Glutamatergic neuron (in vitro differentiated cells): ENCODE measurements around the gene GPRASP2. TPM values are rescaled to one million over a fixed set of nuclear protein-coding genes. Genes with fewer than 3 reads are reported as not detected.

Experiments used
- DNase-seq: peaks from one replicate; pipeline ENCODE4 v3.0.0; 2022
- H3K27ac Mint-ChIP-seq: one replicate; pipeline ENCODE4 v1.8.0; 2020; ENCODE audit warnings: mild to moderate bottlenecking, mixed read lengths, inconsistent platforms; ENCODE audit not compliant: unreplicated experiment
- H3K27me3 Mint-ChIP-seq: one replicate; pipeline ENCODE4 v1.8.0; 2020; ENCODE audit warnings: mild to moderate bottlenecking, moderate library complexity, mixed read lengths, inconsistent platforms; ENCODE audit not compliant: unreplicated experiment
- H3K36me3 Mint-ChIP-seq: one replicate; pipeline ENCODE4 v1.8.0; 2020; ENCODE audit warnings: mild to moderate bottlenecking, mixed read lengths, inconsistent platforms; ENCODE audit not compliant: unreplicated experiment
- H3K4me1 Mint-ChIP-seq: one replicate; pipeline ENCODE4 v1.8.0; 2020; ENCODE audit warnings: mild to moderate bottlenecking, low read depth, mixed read lengths, inconsistent platforms; ENCODE audit not compliant: unreplicated experiment
- H3K4me3 Mint-ChIP-seq: one replicate; pipeline ENCODE4 v1.8.0; 2020; ENCODE audit warnings: mild to moderate bottlenecking, mixed read lengths, inconsistent platforms; ENCODE audit not compliant: unreplicated experiment
- H3K9me3 Mint-ChIP-seq: one replicate; pipeline ENCODE4 v1.8.0; 2020; ENCODE audit warnings: mild to moderate bottlenecking, moderate library complexity, mixed read lengths, inconsistent platforms; ENCODE audit not compliant: unreplicated experiment
- CTCF ChIP-seq: fragments of 200-600 bp; sonication (generic); IDR thresholded peaks from one replicate; pipeline ENCODE4 v1.5.0; 2021; ENCODE audit not compliant: partially characterized antibody, unreplicated experiment
- total RNA-seq: library from RNA; stranded (reverse); fragmentation: NEBNext Ultra II Directional; extraction: Animal tissue kit (Norgen Biotek cat#: 25700); gene quantifications from one replicate; pipeline ENCODE4 v1.2.1, GENCODE V29; 2021; ENCODE audit not compliant: unreplicated experiment

GPRASP2 gene
- total RNA-seq, 1 donor from 2014 or later: 24.6 TPM

GRCh38 chrX:102739657-102740056 lies 27.4 kb downstream of the GPRASP2 start:
- no peak for DNase-seq
- TF ChIP-seq CTCF: no peak
- no peaks in the 10 kb centered on the region for H3K9me3 Mint-ChIP-seq
- peaks cover 5% of the 10 kb centered on the region for H3K4me1 Mint-ChIP-seq
- H3K4me3 Mint-ChIP-seq: no peak overlapping the region
- H3K36me3 Mint-ChIP-seq: no peaks in the 10 kb centered on the region
- H3K27ac Mint-ChIP-seq: no peak overlapping the region
- H3K27me3 Mint-ChIP-seq: no peaks in the 10 kb centered on the region

DNA sequence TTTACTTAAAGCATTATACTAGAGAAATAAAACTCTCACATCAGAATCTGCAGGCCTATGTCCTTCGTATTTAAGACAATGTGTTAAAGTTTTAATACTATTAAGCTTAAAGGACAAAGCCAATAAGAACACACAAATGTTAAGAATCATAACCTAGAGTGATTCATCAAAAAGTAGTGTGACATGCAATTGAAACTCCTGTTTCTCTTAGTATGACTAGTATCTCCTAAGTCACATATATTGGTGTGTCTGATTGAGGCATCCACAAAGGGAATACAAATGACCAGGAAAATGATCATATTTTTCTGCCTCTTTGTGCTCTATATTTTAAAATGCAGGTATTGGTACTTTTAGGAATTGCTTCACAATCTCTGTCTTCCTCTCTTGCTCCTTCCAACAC lies 32.1 kb downstream of the GPRASP2 start:
- TF ChIP-seq CTCF: no peak
- DNase-seq: no peak
- H3K27ac Mint-ChIP-seq: no peak overlapping the region
- H3K4me1 Mint-ChIP-seq: peaks cover 5% of the 10 kb centered on the region
- no peaks in the 10 kb centered on the region for H3K27me3 Mint-ChIP-seq
- no peaks in the 10 kb centered on the region for H3K36me3 Mint-ChIP-seq
- no peaks in the 10 kb centered on the region for H3K9me3 Mint-ChIP-seq
- no peak overlapping the region for H3K4me3 Mint-ChIP-seq

DNA sequence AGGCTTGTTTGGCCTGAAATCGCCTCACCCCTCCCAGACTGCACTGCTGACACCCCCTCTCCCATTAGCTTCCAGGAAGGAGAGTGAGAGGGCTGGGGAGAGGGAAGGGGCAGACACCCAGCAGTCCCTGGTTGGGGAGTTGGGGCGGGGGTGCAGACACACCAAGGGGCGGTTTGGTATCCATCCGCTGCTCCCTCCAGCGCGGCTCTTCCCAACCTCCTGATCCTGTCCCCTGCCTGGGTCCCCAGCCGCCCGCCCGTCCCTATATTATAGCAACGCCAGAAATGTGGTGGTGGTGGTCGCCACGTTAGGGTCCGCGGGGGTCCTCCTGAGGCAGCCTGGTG lies 33.2 kb downstream of the GPRASP2 start:
- no peak for DNase-seq
- no peak for TF ChIP-seq CTCF
- Mint-ChIP-seq H3K9me3 (no peaks in the 10 kb centered on the region), H3K4me3 (no peak overlapping the region), H3K27me3 (no peaks in the 10 kb centered on the region), H3K27ac (no peak overlapping the region), H3K36me3 (no peaks in the 10 kb centered on the region), H3K4me1 (no peaks in the 10 kb centered on the region)

DNA sequence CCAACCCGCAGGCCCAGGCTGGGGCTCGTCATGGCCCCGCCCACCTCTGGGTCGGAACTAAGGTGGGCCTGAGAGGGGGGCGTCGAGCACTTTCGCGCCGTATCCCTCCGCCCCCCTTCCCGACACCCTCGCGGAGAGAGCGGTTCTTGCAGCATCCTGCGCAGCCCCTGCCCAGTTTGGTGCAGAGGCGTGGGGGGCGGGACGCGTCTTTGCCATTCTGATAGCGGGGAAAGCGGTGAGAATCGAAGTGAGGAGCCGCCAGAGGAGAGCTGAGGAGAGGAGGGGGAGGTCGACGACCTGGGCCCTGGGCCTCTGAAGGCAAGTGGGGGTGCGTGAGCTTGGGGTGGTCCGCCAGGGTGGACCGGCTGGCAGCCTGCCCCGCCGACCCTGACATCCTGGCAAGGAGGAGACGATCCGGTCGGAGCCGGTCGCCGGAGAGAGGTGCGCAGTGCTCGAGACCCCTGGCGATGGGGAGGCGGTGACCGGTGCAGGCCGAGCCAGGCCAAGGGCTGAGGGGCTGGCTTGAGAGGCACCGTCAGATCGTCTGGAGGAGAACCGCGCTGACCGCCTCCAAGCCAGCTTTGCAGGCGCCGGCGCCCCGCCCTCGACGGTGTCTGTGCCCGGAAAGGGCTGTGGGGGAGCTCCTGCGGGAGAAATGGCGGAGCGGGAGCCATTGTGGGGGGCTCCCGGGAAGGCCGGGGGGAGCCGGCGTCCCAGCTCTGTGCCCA lies 33.8 kb downstream of the GPRASP2 start:
- no peaks in the 10 kb centered on the region for H3K36me3 Mint-ChIP-seq
- no peaks in the 10 kb centered on the region for H3K27me3 Mint-ChIP-seq
- H3K27ac Mint-ChIP-seq: no peak overlapping the region
- H3K4me3 Mint-ChIP-seq: peak overlapping the region; percentile 90
- H3K9me3 Mint-ChIP-seq: no peaks in the 10 kb centered on the region
- no peak for TF ChIP-seq CTCF
- peak; percentile 56 for DNase-seq
- no peaks in the 10 kb centered on the region for H3K4me1 Mint-ChIP-seq

DNA sequence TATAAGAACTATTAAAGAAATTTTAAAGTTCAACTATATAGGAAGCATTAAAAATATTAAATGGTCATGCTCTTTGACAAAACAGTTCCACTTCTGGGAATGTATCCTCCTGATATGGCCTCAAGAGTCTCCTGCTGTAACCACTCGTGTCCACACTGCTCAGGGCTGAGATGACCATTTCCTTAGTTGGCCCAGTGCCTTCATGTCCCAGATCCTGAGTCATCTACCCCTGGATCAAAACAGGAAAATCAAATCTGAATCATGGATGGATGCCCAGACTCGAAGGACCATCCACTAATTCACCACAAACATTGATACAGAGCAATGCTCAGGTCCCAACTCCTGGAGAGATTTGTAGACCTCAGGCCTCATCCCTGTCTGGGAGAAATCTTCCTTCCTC lies 53.0 kb downstream of the GPRASP2 start:
- Mint-ChIP-seq H3K27me3 (no peaks in the 10 kb centered on the region), H3K36me3 (no peaks in the 10 kb centered on the region), H3K27ac (no peak overlapping the region), H3K4me1 (peaks cover 4% of the 10 kb centered on the region), H3K4me3 (no peak overlapping the region), H3K9me3 (peaks cover 6% of the 10 kb centered on the region)
- DNase-seq: no peak
- TF ChIP-seq CTCF: no peak
